HG02798 (cell line): Measurements from ENCODE around the gene NSD2.
"Not testable (repeated sequence)": the region's sequence is repeated elsewhere in the genome, so short reads cannot be mapped to it uniquely, and the experiment has no call there.

Source experiments
- ATAC-seq: cut with Tn5 transposase; IDR thresholded peaks from one replicate; pipeline ENCODE4 v1.9.1; 2021; ENCODE audit warnings: mild to moderate bottlenecking; ENCODE audit not compliant: unreplicated experiment, poor library complexity

Gene NSD2

DNA sequence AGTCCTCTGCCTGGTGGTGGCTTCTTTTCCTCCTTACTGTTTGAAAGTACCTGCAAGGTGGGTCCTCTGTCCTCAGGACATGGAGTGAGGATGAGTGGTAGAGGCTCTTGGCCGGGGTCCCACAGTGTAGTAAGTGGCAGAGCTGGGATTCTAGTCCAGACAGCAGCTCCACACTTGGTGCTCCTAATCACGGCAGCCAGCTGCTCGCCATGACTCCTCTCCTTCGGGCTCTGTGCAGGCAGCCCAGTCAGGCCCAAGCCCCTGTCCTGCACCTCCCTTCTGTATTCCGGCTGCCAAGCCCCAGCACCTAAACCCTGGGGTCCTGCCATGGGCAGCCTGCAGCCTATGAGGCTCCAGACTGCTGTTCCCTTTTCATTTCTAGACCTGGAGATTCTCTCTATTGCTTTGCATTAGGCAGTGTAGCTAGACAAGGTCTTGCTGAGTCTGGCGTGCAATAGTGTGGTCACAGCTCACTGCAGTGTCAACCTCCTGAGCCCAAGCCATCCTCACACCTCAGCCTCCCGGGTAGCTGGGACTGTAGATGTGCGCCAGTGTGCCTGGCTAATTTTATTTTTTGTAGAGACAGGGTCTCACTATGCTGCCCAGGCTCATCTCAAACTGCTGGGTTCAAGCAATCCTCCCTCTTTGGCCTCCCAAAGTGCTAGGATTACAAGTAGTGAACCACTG, 24.9 kb downstream of the NSD2 start:
- no peak for ATAC-seq

GRCh38 chr4:1896658-1896991, 25.4 kb downstream of the NSD2 start:
- no peak for ATAC-seq

- no peak for ATAC-seq
Observed at GRCh38 chr4:1898007-1898406, 26.8 kb downstream of the NSD2 start.

- no peak for ATAC-seq
Observed at GRCh38 chr4:1898681-1899080, 27.5 kb downstream of the NSD2 start.

DNA sequence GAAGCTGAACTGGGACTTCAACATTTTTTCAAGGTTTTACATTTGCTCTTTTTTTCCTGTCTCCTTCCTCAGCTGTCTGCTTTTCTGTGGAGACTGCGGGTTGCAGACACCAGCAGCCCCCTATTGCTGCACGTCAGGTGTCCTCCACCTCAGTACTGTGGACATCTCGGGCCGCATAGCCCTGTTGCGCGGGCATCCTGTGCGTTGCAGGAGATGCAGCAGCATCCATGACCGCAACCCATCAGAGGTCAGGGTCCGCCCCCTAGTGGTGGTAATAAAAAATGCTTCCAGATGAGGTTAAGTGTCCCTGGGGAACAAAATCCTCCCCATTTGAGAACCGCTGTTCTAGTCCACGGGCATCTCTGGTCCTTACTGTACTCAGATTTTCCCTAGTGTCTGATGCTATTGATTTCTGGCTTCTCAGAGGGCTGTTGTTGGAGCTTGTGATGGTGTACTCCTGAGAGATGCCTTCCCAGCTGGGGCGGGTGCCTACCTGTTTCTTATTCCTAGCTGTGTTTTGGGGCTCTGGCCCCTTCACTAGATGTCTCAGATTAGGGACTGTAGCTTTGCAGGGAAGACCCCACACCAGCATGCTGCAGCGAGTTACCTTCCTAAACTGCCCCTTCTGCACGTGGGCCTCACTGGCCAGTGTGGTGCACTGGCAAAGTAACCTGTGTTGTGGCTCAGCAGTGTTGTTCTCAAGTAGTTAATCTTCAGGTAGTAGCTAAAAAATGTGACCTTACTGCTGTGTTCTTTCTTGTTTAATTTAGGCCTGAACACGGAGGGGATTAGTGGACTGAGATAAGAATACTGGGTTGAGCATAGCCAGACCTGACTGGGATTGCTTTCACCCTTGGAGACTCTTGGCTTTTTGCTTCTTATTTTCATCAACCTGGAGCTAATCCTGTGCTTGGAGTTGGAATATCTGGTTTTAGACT, 28.2 kb downstream of the NSD2 start:
- peak; percentile 73 for ATAC-seq

DNA sequence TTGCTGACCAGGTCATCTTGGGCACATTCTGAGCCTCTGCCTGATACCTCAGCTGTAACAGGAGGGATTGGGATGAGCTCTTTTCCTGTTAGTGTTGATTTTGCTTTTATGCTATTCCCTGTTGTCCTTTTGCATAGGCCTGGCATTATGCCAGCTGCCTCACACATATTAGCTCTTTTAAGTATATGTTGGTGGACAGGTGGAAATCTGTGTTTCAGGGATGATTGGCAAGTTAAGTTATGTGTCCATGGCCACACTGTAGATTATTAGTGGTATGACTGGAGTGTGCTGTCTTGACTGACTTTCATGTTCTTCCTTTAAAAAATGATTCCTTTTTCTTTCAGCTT, 28.9 kb downstream of the NSD2 start:
- ATAC-seq: no peak

GRCh38 chr4:1900624-1901023, 29.4 kb downstream of the NSD2 start:
- no peak for ATAC-seq

DNA sequence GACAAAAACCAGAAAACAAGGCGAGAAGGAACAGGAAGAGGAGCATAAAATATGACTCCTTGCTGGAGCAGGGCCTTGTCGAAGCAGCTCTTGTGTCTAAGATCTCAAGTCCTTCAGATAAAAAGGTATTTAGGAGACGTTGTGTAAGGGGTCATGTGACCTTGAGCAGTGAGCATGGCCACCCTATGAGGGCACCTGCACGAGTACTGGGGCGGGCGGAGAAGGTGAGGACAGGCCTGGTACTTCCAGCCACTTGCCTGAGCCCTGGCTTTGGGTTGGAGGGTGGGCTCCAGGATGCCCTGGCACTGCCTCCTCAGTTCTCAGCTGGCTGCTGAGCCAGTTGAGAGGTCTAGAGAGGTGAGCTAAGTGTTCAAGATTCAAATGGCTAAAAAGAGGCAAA, 29.9 kb downstream of the NSD2 start:
- no peak for ATAC-seq

DNA sequence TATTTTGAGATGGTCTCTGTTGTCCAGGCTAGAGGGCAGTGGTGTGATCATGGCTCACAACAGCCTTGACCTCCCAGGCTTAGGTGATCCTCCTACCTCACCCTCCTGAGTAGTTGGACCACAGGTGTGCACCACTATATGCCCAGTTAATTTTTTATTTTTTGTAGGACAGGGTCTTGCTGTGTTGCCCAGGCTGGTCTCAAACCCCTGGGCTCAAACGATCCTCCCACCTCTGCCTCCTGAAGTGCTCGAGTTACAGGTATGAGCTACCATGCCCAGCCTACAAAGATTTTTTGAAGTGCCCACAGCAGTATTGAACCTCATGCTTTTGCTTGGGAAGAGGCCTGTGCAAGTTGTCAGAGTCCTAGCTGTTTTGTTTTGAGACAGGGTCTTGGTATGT, 31.1 kb downstream of the NSD2 start:
- no peak for ATAC-seq

GRCh38 chr4:1903035-1903434, 31.8 kb downstream of the NSD2 start:
- no peak for ATAC-seq

GRCh38 chr4:1904042-1904441, 32.8 kb downstream of the NSD2 start:
- no peak for ATAC-seq

DNA sequence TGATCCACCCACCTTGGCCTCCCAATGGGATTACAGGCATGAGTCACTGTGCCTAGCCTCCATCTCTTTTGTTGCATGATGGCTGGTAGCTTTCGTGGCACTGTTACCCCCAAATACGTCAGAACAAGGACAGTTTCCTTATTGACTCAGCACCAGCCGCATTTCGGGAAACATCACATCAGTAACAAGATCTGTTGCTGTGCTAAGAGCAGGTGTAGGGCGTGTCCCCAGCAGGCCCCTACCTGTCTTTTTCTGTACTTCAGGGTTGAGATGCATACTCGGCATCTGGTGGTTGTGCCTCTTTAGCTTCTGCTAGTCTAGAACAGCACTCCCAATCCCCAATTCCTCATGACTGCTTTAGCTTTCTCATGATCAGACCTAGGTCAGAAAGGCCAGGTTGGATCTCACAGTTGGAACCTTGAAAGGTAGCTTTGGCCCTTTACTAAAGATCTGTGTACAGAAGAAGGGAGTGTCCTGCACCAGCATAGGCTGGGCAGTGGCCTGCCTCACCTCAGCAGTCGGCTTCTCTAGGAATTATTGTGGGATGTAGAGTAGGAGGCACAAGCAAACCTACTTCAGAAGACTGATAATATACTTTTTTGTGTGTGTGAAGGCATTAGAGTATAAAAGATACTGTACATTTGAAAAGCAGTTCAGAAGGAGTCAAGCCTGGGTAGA, 36.8 kb downstream of the NSD2 start:
- no peak for ATAC-seq

GRCh38 chr4:1909696-1910095, 38.5 kb downstream of the NSD2 start:
- ATAC-seq: not testable (repeated sequence)

DNA sequence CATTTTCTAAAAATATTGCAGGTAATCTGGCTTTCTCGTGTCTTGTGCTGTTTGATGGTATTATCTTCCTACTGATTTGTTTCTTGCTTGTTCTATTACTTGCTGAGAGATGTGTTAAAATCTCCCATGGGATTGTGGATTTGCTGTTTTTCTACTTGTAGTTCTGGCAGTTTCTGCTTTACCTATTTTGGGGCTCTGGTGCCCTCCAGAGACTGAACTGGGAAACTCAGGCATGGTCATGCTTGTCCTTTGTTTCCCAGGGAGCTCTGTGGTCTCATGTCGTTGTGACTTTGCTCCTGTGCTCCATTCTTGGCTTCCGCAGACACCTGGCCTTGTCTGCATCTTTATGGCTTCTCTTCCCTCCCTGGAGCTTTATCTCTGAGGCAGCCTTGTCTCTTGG, 39.5 kb downstream of the NSD2 start:
- no peak for ATAC-seq

DNA sequence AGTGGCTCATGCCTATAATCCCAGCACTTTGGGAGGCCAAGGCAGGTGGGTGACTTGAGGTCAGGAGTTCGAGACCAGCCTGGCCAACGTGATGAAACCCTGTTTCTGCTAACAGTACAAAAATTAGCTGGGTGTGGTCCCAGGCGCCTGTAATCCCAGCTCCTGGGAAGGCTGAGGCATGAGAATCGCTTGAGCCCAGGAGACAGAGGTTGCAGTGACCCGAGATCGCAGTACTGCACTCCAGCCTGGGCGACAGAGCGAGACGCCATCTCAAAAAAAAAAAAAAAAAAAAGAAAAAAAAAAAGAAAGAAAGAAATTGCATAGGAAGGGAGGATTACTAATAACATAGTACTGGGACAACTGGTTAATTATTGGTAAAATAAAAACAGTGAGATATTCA, 40.1 kb downstream of the NSD2 start:
- ATAC-seq: not testable (repeated sequence)

DNA sequence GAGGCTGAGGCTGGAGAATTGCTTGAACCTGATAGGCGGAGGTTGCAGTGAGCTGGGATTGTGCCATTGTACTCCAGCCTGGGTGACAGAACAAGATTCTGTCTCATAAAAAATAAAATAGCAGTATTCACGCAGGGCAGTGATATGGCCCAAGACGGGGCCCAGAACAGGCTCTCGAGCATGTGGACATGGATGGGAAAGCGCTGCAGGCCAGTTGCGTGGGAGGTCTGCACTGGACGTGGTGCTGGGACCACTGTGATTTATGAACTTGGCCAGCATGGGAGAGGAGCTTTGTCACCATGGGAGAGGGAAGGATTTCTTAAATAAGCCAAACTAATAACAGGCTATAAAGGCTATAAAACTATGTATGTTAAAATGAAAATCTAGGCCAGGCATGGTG, 51.6 kb downstream of the NSD2 start:
- ATAC-seq: no peak

- ATAC-seq: no peak
Observed at GRCh38 chr4:1927675-1928074, 56.5 kb downstream of the NSD2 start.

DNA sequence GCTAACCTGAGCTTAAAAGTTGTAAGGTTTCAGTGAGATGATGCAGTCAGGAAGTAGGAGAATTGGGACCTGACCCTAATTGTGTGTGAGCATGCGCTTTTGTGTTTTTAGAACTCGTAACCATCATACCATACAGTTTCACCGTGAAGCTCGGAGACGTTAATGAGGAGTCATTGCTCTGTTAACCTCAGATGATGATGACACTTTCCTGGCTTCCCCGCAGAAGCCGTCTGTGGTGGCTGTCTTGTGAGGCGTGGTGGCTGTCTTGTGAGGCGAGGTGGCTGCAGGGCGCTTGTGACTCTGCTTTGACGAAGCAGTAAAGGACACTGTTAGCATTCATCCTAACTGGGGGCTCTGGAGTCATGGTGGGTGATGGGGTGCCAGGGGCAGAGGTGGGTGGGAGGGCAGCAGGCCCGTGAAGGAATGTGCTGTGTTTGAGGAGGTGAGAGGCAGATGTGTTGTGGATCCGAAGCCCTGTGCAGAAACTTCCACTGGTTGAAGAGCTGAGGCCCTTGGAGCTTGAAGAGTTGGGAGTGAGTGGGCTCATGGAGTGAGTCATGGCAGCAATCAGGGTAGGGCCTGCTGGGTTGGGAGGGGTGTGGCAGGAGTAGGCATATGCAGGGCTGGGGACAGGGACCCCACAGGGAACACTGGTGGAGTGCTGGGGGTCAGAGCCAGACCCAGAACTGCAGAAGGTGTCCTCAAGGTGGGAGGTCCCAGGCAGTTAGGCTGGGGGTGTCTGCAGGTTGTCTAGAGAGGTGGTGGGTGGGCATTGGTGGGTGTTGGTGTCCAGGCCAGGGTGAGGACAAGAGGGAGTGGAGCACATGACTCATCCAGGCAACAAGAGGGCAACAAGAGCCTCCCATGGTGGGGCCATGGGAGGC, 57.4 kb downstream of the NSD2 start:
- ATAC-seq: no peak

GRCh38 chr4:1932736-1933135, 61.5 kb downstream of the NSD2 start:
- no peak for ATAC-seq

- ATAC-seq: no peak
Observed at GRCh38 chr4:1933700-1934099, 62.5 kb downstream of the NSD2 start.
